ENCODE data around the gene UGT1A8.

UGT1A8 gene

GRCh38 chr2:233802132-233802815, 184.8 kb downstream of the UGT1A8 start:
- POLR2A ChIA-PET: no interaction called here
- no peaks in the 10 kb centered on the region for H3K36me3 ChIP-seq (ENCODE audit: control insufficient read depth in 4 of 4, insufficient read depth in 4 of 4, low read length in 3 of 4)
- CTCF ChIA-PET: interaction anchor here (0.6 kb wide), 1 partner anchor 938 kb away, joined by 3 read pairs; no protein-coding TSS in a partner anchor
- no peak for DNase-seq
- peaks cover 0 to 6% (median 3%) of the 10 kb centered on the region in 5 experiments for H3K27me3 ChIP-seq (replicated peaks in 2 of 5; ENCODE audit: control insufficient read depth in 4 of 5, insufficient read depth in 5 of 5, low read length in 4 of 5)
- no peaks in the 10 kb centered on the region for H3K4me1 ChIP-seq (ENCODE audit: control extremely low read depth in 1 of 4, control insufficient read depth in 4 of 4, insufficient read depth in 4 of 4, low read length in 3 of 4)
- H3K4me3 ChIP-seq (ENCODE audit: control insufficient read depth in 1 of 7, extremely low read depth in 1 of 7, insufficient read depth in 4 of 7, low read depth in 2 of 7, low read length in 6 of 7): no peak overlapping the region
- no peaks in the 10 kb centered on the region for H3K9me3 ChIP-seq (ENCODE audit: control extremely low read depth in 1 of 5, control insufficient read depth in 4 of 5, insufficient read depth in 2 of 5, low read depth in 1 of 5, low read length in 4 of 5)
- H3K27ac ChIP-seq (ENCODE audit: insufficient read depth in 1 of 2, low read depth in 1 of 2, low read length in 2 of 2, poor library complexity in 1 of 2, severe bottlenecking in 2 of 2): no peak overlapping the region
- 75% methylated on average over 1 of the region's 3 CpGs for WGBS (ENCODE audit: insufficient coverage)

GRCh38 chr2:233803292-233803911, 186.0 kb downstream of the UGT1A8 start:
- H3K4me3 ChIP-seq (ENCODE audit: control insufficient read depth in 1 of 7, extremely low read depth in 1 of 7, insufficient read depth in 4 of 7, low read depth in 2 of 7, low read length in 6 of 7): no peak overlapping the region
- DNase-seq: no peak
- no peaks in the 10 kb centered on the region for H3K4me1 ChIP-seq (ENCODE audit: control extremely low read depth in 1 of 4, control insufficient read depth in 4 of 4, insufficient read depth in 4 of 4, low read length in 3 of 4)
- CTCF ChIA-PET: no interaction called here
- H3K27me3 ChIP-seq (replicated peaks in 2 of 5; ENCODE audit: control insufficient read depth in 4 of 5, insufficient read depth in 5 of 5, low read length in 4 of 5): peaks cover 0 to 6% (median 3%) of the 10 kb centered on the region in 5 experiments
- no peaks in the 10 kb centered on the region for H3K9me3 ChIP-seq (ENCODE audit: control extremely low read depth in 1 of 5, control insufficient read depth in 4 of 5, insufficient read depth in 2 of 5, low read depth in 1 of 5, low read length in 4 of 5)
- H3K27ac ChIP-seq (ENCODE audit: insufficient read depth in 1 of 2, low read depth in 1 of 2, low read length in 2 of 2, poor library complexity in 1 of 2, severe bottlenecking in 2 of 2): no peak overlapping the region
- POLR2A ChIA-PET: no interaction called here
- 89% methylated on average over 2 of the region's 2 CpGs for WGBS (ENCODE audit: insufficient coverage)
- H3K36me3 ChIP-seq (ENCODE audit: control insufficient read depth in 4 of 4, insufficient read depth in 4 of 4, low read length in 3 of 4): no peaks in the 10 kb centered on the region

- DNase-seq: no peak
- Histone ChIP-seq H3K9me3 (ENCODE audit: control extremely low read depth in 1 of 5, control insufficient read depth in 4 of 5, insufficient read depth in 2 of 5, low read depth in 1 of 5, low read length in 4 of 5) (no peaks in the 10 kb centered on the region), H3K4me3 (ENCODE audit: control insufficient read depth in 1 of 7, extremely low read depth in 1 of 7, insufficient read depth in 4 of 7, low read depth in 2 of 7, low read length in 6 of 7) (no peak overlapping the region), H3K27me3 (replicated peaks in 2 of 5; ENCODE audit: control insufficient read depth in 4 of 5, insufficient read depth in 5 of 5, low read length in 4 of 5) (peaks cover 0 to 6% (median 3%) of the 10 kb centered on the region in 5 experiments), H3K27ac (ENCODE audit: insufficient read depth in 1 of 2, low read depth in 1 of 2, low read length in 2 of 2, poor library complexity in 1 of 2, severe bottlenecking in 2 of 2) (no peak overlapping the region), H3K36me3 (ENCODE audit: control insufficient read depth in 4 of 4, insufficient read depth in 4 of 4, low read length in 3 of 4) (no peaks in the 10 kb centered on the region), H3K4me1 (ENCODE audit: control extremely low read depth in 1 of 4, control insufficient read depth in 4 of 4, insufficient read depth in 4 of 4, low read length in 3 of 4) (no peaks in the 10 kb centered on the region)
- ChIA-PET POLR2A (no interaction called here), CTCF (interaction anchor here (0.9 kb wide), 1 partner anchor 9 kb away, joined by 4 read pairs; no protein-coding TSS in a partner anchor)
- 60% methylated on average over 3 of the region's 8 CpGs for WGBS (ENCODE audit: insufficient coverage)
These were observed 186.6 kb downstream of the UGT1A8 start for GRCh38 chr2:233803994-233804393.

GRCh38 chr2:233807215-233807865, 189.9 kb downstream of the UGT1A8 start:
- POLR2A ChIA-PET: no interaction called here

GRCh38 chr2:233807966-233808935, 190.8 kb downstream of the UGT1A8 start:
- CTCF ChIA-PET: no interaction called here
- Histone ChIP-seq H3K4me3 (ENCODE audit: control insufficient read depth in 1 of 7, extremely low read depth in 1 of 7, insufficient read depth in 4 of 7, low read depth in 2 of 7, low read length in 6 of 7) (no peak overlapping the region), H3K36me3 (ENCODE audit: control insufficient read depth in 4 of 4, insufficient read depth in 4 of 4, low read length in 3 of 4) (no peaks in the 10 kb centered on the region), H3K9me3 (ENCODE audit: control extremely low read depth in 1 of 5, control insufficient read depth in 4 of 5, insufficient read depth in 2 of 5, low read depth in 1 of 5, low read length in 4 of 5) (no peaks in the 10 kb centered on the region), H3K27me3 (replicated peaks in 2 of 5; ENCODE audit: control insufficient read depth in 4 of 5, insufficient read depth in 5 of 5, low read length in 4 of 5) (peaks cover 0 to 6% (median 4%) of the 10 kb centered on the region in 5 experiments), H3K4me1 (ENCODE audit: control extremely low read depth in 1 of 4, control insufficient read depth in 4 of 4, insufficient read depth in 4 of 4, low read length in 3 of 4) (no peaks in the 10 kb centered on the region), H3K27ac (ENCODE audit: insufficient read depth in 1 of 2, low read depth in 1 of 2, low read length in 2 of 2, poor library complexity in 1 of 2, severe bottlenecking in 2 of 2) (no peak overlapping the region)
- WGBS (ENCODE audit: insufficient coverage): 81% methylated on average over 8 of the region's 10 CpGs
- POLR2A ChIA-PET: interaction anchor here (0.6 kb wide), 1 partner anchor 270 kb away, joined by 3 read pairs; no protein-coding TSS in a partner anchor
- DNase-seq: no peak

More at GRCh38 chr2:233807215-233807865, 189.9 kb downstream of the UGT1A8 start:
- Histone ChIP-seq H3K4me3 (ENCODE audit: control insufficient read depth in 1 of 7, extremely low read depth in 1 of 7, insufficient read depth in 4 of 7, low read depth in 2 of 7, low read length in 6 of 7) (no peak overlapping the region), H3K36me3 (ENCODE audit: control insufficient read depth in 4 of 4, insufficient read depth in 4 of 4, low read length in 3 of 4) (no peaks in the 10 kb centered on the region), H3K4me1 (ENCODE audit: control extremely low read depth in 1 of 4, control insufficient read depth in 4 of 4, insufficient read depth in 4 of 4, low read length in 3 of 4) (no peaks in the 10 kb centered on the region), H3K27me3 (replicated peaks in 2 of 5; ENCODE audit: control insufficient read depth in 4 of 5, insufficient read depth in 5 of 5, low read length in 4 of 5) (peaks cover 0 to 7% (median 4%) of the 10 kb centered on the region in 5 experiments), H3K27ac (ENCODE audit: insufficient read depth in 1 of 2, low read depth in 1 of 2, low read length in 2 of 2, poor library complexity in 1 of 2, severe bottlenecking in 2 of 2) (no peak overlapping the region), H3K9me3 (ENCODE audit: control extremely low read depth in 1 of 5, control insufficient read depth in 4 of 5, insufficient read depth in 2 of 5, low read depth in 1 of 5, low read length in 4 of 5) (no peaks in the 10 kb centered on the region)
- CTCF ChIA-PET: no interaction called here
- WGBS (ENCODE audit: insufficient coverage): 89% methylated on average over 11 of the region's 12 CpGs
- no peak for DNase-seq

GRCh38 chr2:233810385-233810784, 193.0 kb downstream of the UGT1A8 start:
- H3K36me3 ChIP-seq (ENCODE audit: control insufficient read depth in 4 of 4, insufficient read depth in 4 of 4, low read length in 3 of 4): no peaks in the 10 kb centered on the region
- H3K4me3 ChIP-seq (ENCODE audit: control insufficient read depth in 1 of 7, extremely low read depth in 1 of 7, insufficient read depth in 4 of 7, low read depth in 2 of 7, low read length in 6 of 7): no peak overlapping the region
- no peak overlapping the region for H3K27ac ChIP-seq (ENCODE audit: insufficient read depth in 1 of 2, low read depth in 1 of 2, low read length in 2 of 2, poor library complexity in 1 of 2, severe bottlenecking in 2 of 2)
- CTCF ChIA-PET: no interaction called here
- H3K27me3 ChIP-seq (replicated peaks in 2 of 5; ENCODE audit: control insufficient read depth in 4 of 5, insufficient read depth in 5 of 5, low read length in 4 of 5): peaks cover 0 to 7% (median 3%) of the 10 kb centered on the region in 5 experiments
- WGBS (ENCODE audit: insufficient coverage): 99% methylated on average over 5 of the region's 6 CpGs
- no peak for DNase-seq
- POLR2A ChIA-PET: no interaction called here
- H3K4me1 ChIP-seq (ENCODE audit: control extremely low read depth in 1 of 4, control insufficient read depth in 4 of 4, insufficient read depth in 4 of 4, low read length in 3 of 4): no peaks in the 10 kb centered on the region
- no peaks in the 10 kb centered on the region for H3K9me3 ChIP-seq (ENCODE audit: control extremely low read depth in 1 of 5, control insufficient read depth in 4 of 5, insufficient read depth in 2 of 5, low read depth in 1 of 5, low read length in 4 of 5)

Data from common myeloid progenitor, CD34-positive (primary cell).